ENCODE results near the gene MSI2.

MSI2 gene

DNA sequence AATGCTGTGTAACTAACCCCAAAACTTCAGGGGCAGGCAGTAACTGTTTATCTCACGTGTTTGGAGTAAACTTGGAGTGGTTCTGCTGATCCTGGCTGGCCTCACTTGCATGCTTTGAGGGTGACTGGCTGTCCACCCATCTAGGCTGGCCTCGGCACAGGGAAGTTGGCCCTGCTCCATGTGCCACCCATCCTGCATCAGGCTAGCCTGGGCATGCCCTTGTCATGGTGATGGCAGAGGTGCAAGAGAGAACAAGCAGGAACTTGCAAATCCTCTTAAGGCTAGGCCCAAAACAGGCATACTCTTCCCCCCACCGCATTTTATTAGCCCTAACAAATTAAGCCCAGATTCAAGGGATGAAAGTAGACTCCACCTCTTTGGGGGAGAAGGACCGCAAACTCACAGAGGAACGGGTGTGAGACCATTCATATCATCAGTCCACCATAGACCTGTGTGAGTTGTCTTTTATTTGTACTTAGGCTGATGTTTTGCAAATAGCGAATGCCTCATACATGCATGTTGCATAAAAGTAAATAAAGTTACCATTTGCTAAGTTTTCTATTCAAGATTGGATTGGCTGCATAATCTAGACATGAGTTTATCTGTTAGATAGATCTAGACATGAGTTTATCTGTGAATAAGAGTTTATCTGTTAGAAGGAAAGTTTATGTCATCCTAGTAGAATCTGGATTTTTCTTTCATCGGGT is 267.8 kb downstream of the MSI2 start:
- Histone ChIP-seq H3K4me3 (ENCODE audit: low read length) (no peak overlapping the region), H3K27me3 (ENCODE audit: control insufficient read depth, insufficient read depth, low read length) (no peaks in the 10 kb centered on the region), H3K36me3 (ENCODE audit: control insufficient read depth, insufficient read depth, low read length) (no peaks in the 10 kb centered on the region), H3K9ac (ENCODE audit: low read length) (no peak overlapping the region), H3K27ac (ENCODE audit: low read depth, low read length) (no peak overlapping the region), H3K4me1 (ENCODE audit: control insufficient read depth, insufficient read depth, low read length) (no peaks in the 10 kb centered on the region)

DNA sequence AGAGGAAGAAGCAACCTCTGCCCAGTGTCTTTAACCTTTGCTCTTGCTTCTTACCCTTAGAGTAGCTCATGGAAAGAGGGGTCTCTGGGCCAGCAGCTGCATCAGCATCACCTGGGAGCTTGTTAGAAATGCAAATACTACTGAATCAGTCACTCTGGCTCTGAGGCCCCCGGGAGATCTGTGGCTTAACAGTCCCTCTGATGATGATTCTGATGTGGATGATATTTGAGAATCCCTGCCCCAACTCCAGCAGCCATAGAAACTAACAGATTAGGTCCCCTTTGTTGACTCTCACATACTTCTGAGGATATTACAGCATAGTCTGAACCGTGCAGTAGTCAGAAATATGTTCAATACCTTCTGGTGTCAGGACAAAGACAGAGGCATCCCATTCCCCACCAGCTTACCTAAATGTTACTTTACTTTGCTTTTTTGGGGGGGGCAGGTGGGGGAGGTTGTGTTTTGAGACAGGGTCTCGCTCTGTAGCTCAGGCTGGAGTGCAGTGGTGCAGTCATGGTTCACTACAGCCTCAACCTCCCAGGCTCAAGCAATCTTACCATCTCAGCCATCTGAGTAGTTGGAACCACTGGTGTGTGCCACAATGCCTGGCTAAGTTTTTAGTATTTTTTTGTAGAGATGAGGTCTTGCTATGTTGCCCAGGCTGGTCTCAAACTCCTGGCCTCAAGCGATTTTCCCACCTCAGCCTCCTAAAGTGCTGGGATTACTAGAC is 268.7 kb downstream of the MSI2 start:
- Histone ChIP-seq H3K27ac (ENCODE audit: low read depth, low read length) (no peak overlapping the region), H3K36me3 (ENCODE audit: control insufficient read depth, insufficient read depth, low read length) (no peaks in the 10 kb centered on the region), H3K4me1 (ENCODE audit: control insufficient read depth, insufficient read depth, low read length) (no peaks in the 10 kb centered on the region)

DNA sequence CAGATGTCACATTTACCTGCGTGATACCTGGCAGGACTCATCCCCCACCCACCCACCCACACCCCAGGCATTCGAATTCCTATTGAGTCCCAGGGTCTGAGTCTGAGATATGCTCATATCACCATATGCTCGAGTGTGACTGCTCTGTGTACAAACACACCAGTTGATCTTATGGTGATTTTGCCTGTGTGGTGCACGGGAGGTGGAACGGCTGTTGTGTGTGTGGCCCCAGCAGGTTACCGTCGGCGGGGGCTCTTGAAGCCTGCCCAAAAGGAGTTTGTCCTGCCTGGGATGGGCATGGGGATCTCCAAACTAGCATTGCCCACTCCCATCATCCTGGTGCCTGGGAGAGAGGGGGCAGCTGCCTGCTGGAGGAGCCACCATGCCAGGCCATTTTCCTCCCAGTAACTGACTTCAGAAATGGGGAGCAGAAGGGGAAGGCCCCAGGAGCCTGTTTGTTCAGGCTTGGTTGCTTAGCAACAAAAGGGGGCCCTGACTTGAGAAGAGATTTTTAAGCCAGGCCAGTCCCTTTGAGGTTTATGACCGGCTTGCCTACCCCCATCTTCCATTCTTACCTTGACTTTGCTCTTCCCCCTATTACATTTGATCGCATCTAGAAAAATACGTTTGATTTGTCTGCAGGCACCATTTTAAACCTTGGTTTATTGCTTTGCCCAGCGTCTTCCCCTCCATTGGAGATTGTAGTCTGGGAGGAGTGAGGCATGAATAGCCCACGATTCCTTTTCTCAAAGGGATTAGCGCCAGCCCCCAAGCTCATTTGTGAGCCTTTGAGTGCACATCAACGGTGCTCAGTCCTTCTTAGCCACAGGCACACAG is 271.1 kb downstream of the MSI2 start:
- Histone ChIP-seq H3K27me3 (ENCODE audit: control insufficient read depth, insufficient read depth, low read length) (no peaks in the 10 kb centered on the region), H3K4me3 (ENCODE audit: low read length) (no peak overlapping the region), H3K36me3 (ENCODE audit: control insufficient read depth, insufficient read depth, low read length) (no peaks in the 10 kb centered on the region), H3K9ac (ENCODE audit: low read length) (no peak overlapping the region), H3K4me1 (ENCODE audit: control insufficient read depth, insufficient read depth, low read length) (no peaks in the 10 kb centered on the region), H3K27ac (ENCODE audit: low read depth, low read length) (no peak overlapping the region)

More for the DNA sequence above, 268.7 kb downstream of the MSI2 start:
- Histone ChIP-seq H3K27me3 (ENCODE audit: control insufficient read depth, insufficient read depth, low read length) (no peaks in the 10 kb centered on the region), H3K4me3 (ENCODE audit: low read length) (no peak overlapping the region), H3K9ac (ENCODE audit: low read length) (no peak overlapping the region)

DNA sequence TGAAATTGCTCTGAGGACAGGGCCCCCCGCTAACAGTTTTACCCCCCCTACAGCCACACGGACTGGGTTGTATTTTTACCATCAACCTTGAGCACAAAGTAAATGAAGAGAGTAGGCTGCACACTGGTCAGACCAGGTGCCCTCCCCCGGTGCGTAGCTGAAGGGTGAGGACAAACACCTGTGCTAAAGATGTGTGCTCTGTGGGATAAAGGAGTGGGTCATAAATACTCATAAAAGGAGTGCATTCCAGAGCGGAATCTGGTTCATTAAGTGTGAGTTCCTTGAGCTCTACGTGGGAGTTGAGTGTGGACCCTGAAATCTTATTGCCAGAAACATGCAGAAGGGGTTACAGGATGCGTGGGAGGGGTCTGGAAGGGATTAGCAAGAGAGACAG is 271.7 kb downstream of the MSI2 start:
- Histone ChIP-seq H3K4me1 (ENCODE audit: control insufficient read depth, insufficient read depth, low read length) (no peaks in the 10 kb centered on the region), H3K36me3 (ENCODE audit: control insufficient read depth, insufficient read depth, low read length) (no peaks in the 10 kb centered on the region), H3K4me3 (ENCODE audit: low read length) (no peak overlapping the region), H3K27ac (ENCODE audit: low read depth, low read length) (no peak overlapping the region), H3K9ac (ENCODE audit: low read length) (no peak overlapping the region), H3K27me3 (ENCODE audit: control insufficient read depth, insufficient read depth, low read length) (no peaks in the 10 kb centered on the region)

DNA sequence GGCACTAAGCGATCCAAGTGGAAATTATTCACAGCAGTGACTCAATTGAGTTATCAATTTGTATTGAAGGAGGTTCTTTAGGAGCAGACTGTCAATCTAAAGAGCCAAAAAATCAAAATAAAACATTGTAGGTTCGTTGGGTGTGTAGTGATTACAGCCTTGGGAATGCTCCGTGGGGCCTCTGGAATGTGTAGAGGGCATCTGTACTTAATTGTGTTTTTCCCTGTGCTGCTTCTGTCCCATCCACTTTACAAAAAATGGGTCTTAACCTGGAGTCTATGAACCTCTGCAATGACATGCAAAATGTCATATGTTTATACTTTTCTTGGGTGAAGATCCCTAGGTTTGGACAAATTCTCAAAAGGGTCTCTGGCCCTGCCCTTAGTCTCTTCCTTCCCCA is 273.7 kb downstream of the MSI2 start:
- no peaks in the 10 kb centered on the region for H3K36me3 ChIP-seq (ENCODE audit: control insufficient read depth, insufficient read depth, low read length)
- H3K4me1 ChIP-seq (ENCODE audit: control insufficient read depth, insufficient read depth, low read length): no peaks in the 10 kb centered on the region
- no peak overlapping the region for H3K9ac ChIP-seq (ENCODE audit: low read length)
- no peak overlapping the region for H3K4me3 ChIP-seq (ENCODE audit: low read length)
- no peaks in the 10 kb centered on the region for H3K27me3 ChIP-seq (ENCODE audit: control insufficient read depth, insufficient read depth, low read length)
- no peak overlapping the region for H3K27ac ChIP-seq (ENCODE audit: low read depth, low read length)

DNA sequence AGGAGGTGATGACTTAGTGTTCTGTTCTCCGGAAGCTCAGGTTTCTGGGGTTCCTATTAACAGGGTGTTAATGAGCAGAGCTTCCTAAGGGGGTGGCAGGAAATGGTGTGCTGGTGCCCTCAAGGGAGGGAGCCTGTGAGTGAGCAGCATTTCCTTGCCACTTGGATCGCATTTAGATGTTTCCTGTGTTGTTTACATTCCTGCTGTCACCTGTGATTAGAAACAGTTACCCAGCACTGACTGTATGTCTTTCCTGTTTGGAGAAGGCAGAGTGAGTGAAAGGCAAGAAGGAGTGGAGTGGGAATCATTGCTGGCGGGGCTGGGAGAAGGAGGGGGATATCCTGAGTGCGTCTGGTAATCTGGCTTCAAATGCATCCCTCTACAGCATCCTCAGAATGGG is 274.2 kb downstream of the MSI2 start:
- Histone ChIP-seq H3K4me1 (ENCODE audit: control insufficient read depth, insufficient read depth, low read length) (no peaks in the 10 kb centered on the region), H3K27me3 (ENCODE audit: control insufficient read depth, insufficient read depth, low read length) (no peaks in the 10 kb centered on the region), H3K4me3 (ENCODE audit: low read length) (no peak overlapping the region), H3K9ac (ENCODE audit: low read length) (no peak overlapping the region), H3K36me3 (ENCODE audit: control insufficient read depth, insufficient read depth, low read length) (no peaks in the 10 kb centered on the region), H3K27ac (ENCODE audit: low read depth, low read length) (no peak overlapping the region)

DNA sequence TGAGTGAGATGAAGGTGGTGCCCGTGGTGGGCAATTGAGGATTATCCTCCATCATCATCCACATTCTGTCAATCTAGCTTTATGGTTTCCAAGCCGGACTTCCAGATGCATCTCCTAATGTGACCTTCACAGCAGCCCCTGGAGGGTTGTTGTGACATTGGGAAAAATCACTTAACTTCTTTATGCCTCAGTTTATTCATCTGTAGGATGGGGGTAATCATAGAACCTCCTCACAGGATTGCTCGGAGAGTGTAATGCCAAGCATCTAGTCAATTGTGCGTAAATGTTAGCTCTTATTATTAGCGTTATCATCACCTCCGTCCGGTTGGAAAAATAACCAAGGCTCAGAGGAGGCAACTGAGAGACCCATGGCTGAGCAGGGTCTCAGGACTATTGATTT is 274.8 kb downstream of the MSI2 start:
- Histone ChIP-seq H3K27me3 (ENCODE audit: control insufficient read depth, insufficient read depth, low read length) (no peaks in the 10 kb centered on the region), H3K4me3 (ENCODE audit: low read length) (no peak overlapping the region), H3K27ac (ENCODE audit: low read depth, low read length) (no peak overlapping the region), H3K9ac (ENCODE audit: low read length) (no peak overlapping the region), H3K36me3 (ENCODE audit: control insufficient read depth, insufficient read depth, low read length) (no peaks in the 10 kb centered on the region), H3K4me1 (ENCODE audit: control insufficient read depth, insufficient read depth, low read length) (no peaks in the 10 kb centered on the region)

DNA sequence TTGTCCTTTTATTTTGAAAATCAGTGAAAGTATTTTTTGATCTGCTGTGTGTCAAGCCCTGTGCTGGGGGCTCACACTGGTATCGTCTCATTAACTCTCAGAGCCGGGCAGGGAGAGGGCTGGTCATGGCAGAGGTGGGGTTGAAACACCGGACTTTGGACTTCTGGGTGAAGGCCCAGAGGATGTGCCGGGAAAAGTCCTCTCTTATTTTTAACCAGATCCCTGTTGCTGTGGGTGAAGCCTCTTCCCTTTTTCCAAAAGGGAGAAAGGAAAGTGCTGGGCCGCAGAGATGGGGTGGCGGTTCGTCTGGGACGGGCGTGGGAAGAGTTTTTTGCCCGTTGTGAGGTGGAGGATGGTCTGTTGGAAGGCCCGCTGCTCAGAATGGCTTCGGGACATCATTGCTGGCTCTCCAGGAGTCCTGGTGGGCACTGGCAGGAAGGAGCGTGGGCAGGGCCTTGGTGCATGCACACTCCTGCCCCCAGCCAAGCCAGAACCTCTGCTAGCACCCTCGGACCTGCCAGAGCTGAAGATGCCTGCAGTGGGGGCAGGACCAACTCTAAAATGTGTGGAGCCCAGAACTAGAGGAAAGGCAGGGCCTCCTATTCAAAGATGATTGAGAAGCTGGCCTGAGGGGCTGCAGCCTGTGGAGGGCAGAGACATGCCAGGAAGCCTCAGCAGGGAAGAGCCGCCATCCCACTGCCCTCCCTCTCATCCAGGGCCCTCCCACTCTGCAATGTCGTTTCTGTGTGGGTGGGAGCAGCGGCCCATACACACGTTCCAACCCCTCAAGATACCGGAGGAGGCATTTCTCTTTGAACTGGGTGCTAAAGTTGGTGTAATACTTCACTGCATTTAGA is 275.6 kb downstream of the MSI2 start:
- H3K27ac ChIP-seq (ENCODE audit: low read depth, low read length): no peak overlapping the region
- no peaks in the 10 kb centered on the region for H3K36me3 ChIP-seq (ENCODE audit: control insufficient read depth, insufficient read depth, low read length)
- no peak overlapping the region for H3K4me3 ChIP-seq (ENCODE audit: low read length)
- no peak overlapping the region for H3K9ac ChIP-seq (ENCODE audit: low read length)
- H3K4me1 ChIP-seq (ENCODE audit: control insufficient read depth, insufficient read depth, low read length): no peaks in the 10 kb centered on the region
- H3K27me3 ChIP-seq (ENCODE audit: control insufficient read depth, insufficient read depth, low read length): no peaks in the 10 kb centered on the region

DNA sequence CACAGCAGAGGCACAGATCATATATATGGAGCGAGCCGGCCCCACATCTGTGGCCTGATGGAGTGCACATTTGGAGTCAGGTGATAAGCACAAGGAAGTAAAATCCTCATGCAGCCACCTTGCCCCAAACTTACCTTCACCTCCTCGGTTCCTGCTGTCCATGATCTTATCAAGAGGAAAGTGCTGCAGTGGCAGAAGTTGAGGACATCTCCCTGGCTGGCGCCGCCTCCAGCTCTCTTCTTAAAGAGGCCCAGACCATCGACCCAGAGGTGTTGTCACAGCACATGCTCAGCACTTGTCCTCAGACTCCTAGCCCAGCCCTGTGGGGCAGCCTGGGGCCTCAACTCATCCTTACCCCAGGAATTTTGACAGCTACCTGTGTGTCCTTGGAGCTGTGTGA is 276.2 kb downstream of the MSI2 start:
- Histone ChIP-seq H3K4me3 (ENCODE audit: low read length) (no peak overlapping the region), H3K27ac (ENCODE audit: low read depth, low read length) (no peak overlapping the region), H3K9ac (ENCODE audit: low read length) (no peak overlapping the region), H3K27me3 (ENCODE audit: control insufficient read depth, insufficient read depth, low read length) (no peaks in the 10 kb centered on the region), H3K4me1 (ENCODE audit: control insufficient read depth, insufficient read depth, low read length) (no peaks in the 10 kb centered on the region), H3K36me3 (ENCODE audit: control insufficient read depth, insufficient read depth, low read length) (no peaks in the 10 kb centered on the region)

DNA sequence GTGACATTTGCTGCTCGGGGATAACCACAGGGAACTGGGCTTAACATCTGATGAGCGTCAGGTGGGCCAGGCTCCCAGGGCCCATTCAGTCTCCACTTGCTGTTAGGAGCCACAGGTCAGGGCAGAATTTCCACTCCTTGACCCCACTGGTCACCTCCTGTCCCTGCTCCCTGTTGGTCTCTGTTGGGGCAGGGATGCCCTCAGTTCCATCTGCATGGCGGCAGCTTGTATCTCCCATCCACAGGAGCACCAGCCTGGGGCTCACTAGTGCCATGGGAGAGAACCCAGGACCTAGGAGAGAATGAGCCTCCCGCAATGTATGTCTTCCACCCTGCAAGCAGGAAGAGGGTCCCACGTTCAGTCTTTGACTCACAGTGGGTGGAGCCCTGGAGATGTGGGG is 276.6 kb downstream of the MSI2 start:
- Histone ChIP-seq H3K4me1 (ENCODE audit: control insufficient read depth, insufficient read depth, low read length) (no peaks in the 10 kb centered on the region), H3K36me3 (ENCODE audit: control insufficient read depth, insufficient read depth, low read length) (no peaks in the 10 kb centered on the region), H3K27ac (ENCODE audit: low read depth, low read length) (no peak overlapping the region), H3K4me3 (ENCODE audit: low read length) (no peak overlapping the region), H3K9ac (ENCODE audit: low read length) (no peak overlapping the region), H3K27me3 (ENCODE audit: control insufficient read depth, insufficient read depth, low read length) (no peaks in the 10 kb centered on the region)

DNA sequence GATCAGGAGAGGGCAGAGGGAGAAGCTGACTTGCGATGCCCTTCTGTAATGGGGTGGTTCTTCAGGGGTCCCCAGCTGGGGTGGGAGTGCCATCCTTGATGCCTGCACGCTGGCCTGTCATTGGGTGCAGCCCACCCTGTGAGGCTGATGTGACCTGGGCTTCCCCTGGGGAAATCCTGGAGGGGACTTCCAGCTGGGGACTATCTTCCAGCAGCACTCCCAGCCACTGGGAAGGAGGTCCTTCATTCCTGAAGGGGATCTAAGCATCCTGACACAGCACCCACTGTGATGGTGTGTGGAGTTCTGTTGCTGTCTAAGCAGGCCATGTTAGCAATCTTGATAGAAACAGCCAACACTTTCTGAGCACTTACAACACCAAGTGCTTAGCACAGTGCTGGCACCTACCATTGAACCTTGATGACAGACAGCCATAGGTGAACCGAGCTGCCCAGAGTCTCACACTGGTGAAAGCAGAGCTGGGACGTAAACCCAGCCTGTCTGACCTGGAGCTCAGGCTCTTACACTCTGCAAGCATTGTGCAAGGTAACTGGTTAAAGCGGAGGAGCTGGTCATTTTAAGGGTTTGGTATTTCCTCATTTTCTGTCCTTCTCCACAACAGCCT is 277.5 kb downstream of the MSI2 start:
- H3K4me3 ChIP-seq (ENCODE audit: low read length): no peak overlapping the region
- no peak overlapping the region for H3K9ac ChIP-seq (ENCODE audit: low read length)
- H3K27me3 ChIP-seq (ENCODE audit: control insufficient read depth, insufficient read depth, low read length): no peaks in the 10 kb centered on the region
- H3K36me3 ChIP-seq (ENCODE audit: control insufficient read depth, insufficient read depth, low read length): no peaks in the 10 kb centered on the region
- no peak overlapping the region for H3K27ac ChIP-seq (ENCODE audit: low read depth, low read length)
- no peaks in the 10 kb centered on the region for H3K4me1 ChIP-seq (ENCODE audit: control insufficient read depth, insufficient read depth, low read length)
